Liver (tissue), 9 donors: ENCODE measurements around the gene TBC1D13. TPM values are rescaled to one million over a fixed set of nuclear protein-coding genes. Genes with fewer than 3 reads are reported as not detected.

Experiments used
- DNase-seq: peaks from one replicate; pipeline ENCODE4 v3.0.0-alpha.2; 2017; ENCODE audit warnings: low spot score
- H3K27ac ChIP-seq, 2 donors: one replicate each; pipeline ENCODE4 v1.7.0; 2013; ENCODE audit warnings: inconsistent platforms in 2 of 2, low read length in 2 of 2, control low read depth in 1 of 2, low read depth in 1 of 2, mild to moderate bottlenecking in 1 of 2
- H3K27me3 ChIP-seq, 4 donors: one replicate each; pipeline versions ENCODE4 v1.6.1 to v1.7.0; 2013; ENCODE audit warnings: low read length in 3 of 4, inconsistent platforms in 1 of 4, mild to moderate bottlenecking in 1 of 4, moderate library complexity in 1 of 4; ENCODE audit not compliant: control insufficient read depth in 4 of 4, insufficient read depth in 4 of 4
- H3K36me3 ChIP-seq, 4 donors: one replicate each; pipeline versions ENCODE4 v1.6.1 to v1.7.0; 2013; ENCODE audit warnings: low read length in 3 of 4, mild to moderate bottlenecking in 3 of 4, low read depth in 1 of 4, moderate library complexity in 1 of 4; ENCODE audit not compliant: control insufficient read depth in 4 of 4, insufficient read depth in 3 of 4
- H3K4me1 ChIP-seq, 4 donors: one replicate each; pipeline versions ENCODE4 v1.6.1 to v1.7.0; 2013; ENCODE audit warnings: low read length in 3 of 4, mild to moderate bottlenecking in 3 of 4, moderate library complexity in 1 of 4; ENCODE audit not compliant: control insufficient read depth in 4 of 4, insufficient read depth in 4 of 4
- H3K4me3 ChIP-seq, 3 donors: one replicate each; pipeline versions ENCODE4 v1.6.1 to v1.7.0; 2013; ENCODE audit warnings: low read length in 3 of 3, control low read depth in 1 of 3, low read depth in 1 of 3, mild to moderate bottlenecking in 1 of 3
- H3K9ac ChIP-seq, 2 donors: one replicate each; pipeline ENCODE4 v1.7.0; 2013; ENCODE audit warnings: low read length in 2 of 2, mild to moderate bottlenecking in 2 of 2, moderate library complexity in 2 of 2, control low read depth in 1 of 2, low read depth in 1 of 2
- H3K9me3 ChIP-seq, 4 donors: one replicate each; pipeline versions ENCODE4 v1.6.1 to v1.7.0; 2013; ENCODE audit warnings: low read length in 3 of 4; ENCODE audit not compliant: control insufficient read depth in 4 of 4
- ATF3 ChIP-seq: IDR thresholded peaks from 2 replicates; pipeline ENCODE4 v1.6.1; 2016; ENCODE audit warnings: antibody characterized with exemption
- CTCF ChIP-seq: fragments of 150-350 bp; IDR thresholded peaks from 2 replicates; pipeline ENCODE4 v1.5.1; 2017; ENCODE audit warnings: improper control_type of control experiment, low read depth, low read length; ENCODE audit not compliant: missing input control
- EGR1 ChIP-seq, 2 donors: IDR thresholded peaks; 2 replicates each; pipeline ENCODE4 v1.6.1; 2016 to 2018; ENCODE audit warnings: antibody characterized with exemption in 2 of 2, low read depth in 2 of 2
- FOXA1 ChIP-seq: IDR thresholded peaks from 2 replicates; pipeline ENCODE4 v1.6.1; 2016; ENCODE audit warnings: antibody characterized with exemption
- FOXA2 ChIP-seq: IDR thresholded peaks from 2 replicates; pipeline ENCODE4 v1.6.1; 2016; ENCODE audit warnings: antibody characterized with exemption
- GABPA ChIP-seq, 2 donors: IDR thresholded peaks in 1 of 2; conservative IDR thresholded peaks in 1 of 2; 2 replicates each; pipeline ENCODE4 v1.6.1; 2016; ENCODE audit warnings: antibody characterized with exemption in 2 of 2, mild to moderate bottlenecking in 1 of 2, moderate library complexity in 1 of 2
- HNF4A ChIP-seq, 2 donors: conservative IDR thresholded peaks; 2 replicates each; pipeline ENCODE4 v1.6.1; 2016; ENCODE audit warnings: antibody characterized with exemption in 2 of 2, mild to moderate bottlenecking in 2 of 2
- JUND ChIP-seq, 2 donors: IDR thresholded peaks; 2 replicates each; pipeline ENCODE4 v1.6.1; 2016; ENCODE audit warnings: antibody characterized with exemption in 2 of 2
- MAX ChIP-seq: IDR thresholded peaks from 2 replicates; pipeline ENCODE4 v1.6.1; 2016; ENCODE audit warnings: antibody characterized with exemption
- NR2F2 ChIP-seq: IDR thresholded peaks from 2 replicates; pipeline ENCODE4 v1.6.1; 2016; ENCODE audit warnings: antibody characterized with exemption
- RAD21 ChIP-seq, 2 donors: IDR thresholded peaks; 2 replicates each; pipeline ENCODE4 v1.6.1; 2016; ENCODE audit warnings: antibody characterized with exemption in 2 of 2, mild to moderate bottlenecking in 2 of 2
- REST ChIP-seq: IDR thresholded peaks from 2 replicates; pipeline ENCODE4 v1.6.1; 2016; ENCODE audit warnings: antibody characterized with exemption, mild to moderate bottlenecking
- RXRA ChIP-seq, 2 donors: IDR thresholded peaks; 2 replicates each; pipeline ENCODE4 v1.6.1; 2017 to 2018; ENCODE audit warnings: antibody characterized with exemption in 2 of 2, mild to moderate bottlenecking in 1 of 2
- SP1 ChIP-seq: IDR thresholded peaks from 2 replicates; pipeline ENCODE4 v1.6.1; 2018; ENCODE audit warnings: antibody characterized with exemption, mild to moderate bottlenecking
- TAF1 ChIP-seq: conservative IDR thresholded peaks from 2 replicates; pipeline ENCODE4 v1.6.1; 2016; ENCODE audit warnings: antibody characterized with exemption, mild to moderate bottlenecking
- YY1 ChIP-seq: IDR thresholded peaks from 2 replicates; pipeline ENCODE4 v1.6.1; 2016; ENCODE audit warnings: antibody characterized with exemption, mild to moderate bottlenecking
- ZBTB33 ChIP-seq: IDR thresholded peaks from 2 replicates; pipeline ENCODE4 v1.6.1; 2016; ENCODE audit warnings: antibody characterized with exemption
- WGBS: extraction: QIAGEN DNeasy Blood & Tissue Kit; methylation state at CpG from one replicate; pipeline ENCODE4 v1.1.7; 2013; 5-methylcytosine and 5-hydroxymethylcytosine counted together
- polyA plus RNA-seq, 2 donors: library from polyadenylated mRNA; stranded (reverse) in 1 of 2; unstranded in 1 of 2; fragments of 200-250 nt in 1 of 2; fragments of >200 nt in 1 of 2; fragmentation: Nextera tagmentation in 1 of 2; extraction: Ambion mirVana in 1 of 2; gene quantifications; one replicate each; pipeline versions ENCODE4 v1.2.1 to v1.2.3, GENCODE V29; 2013 to 2015
- total RNA-seq, 2 donors: library from RNA; depleted of rRNA; stranded (reverse); fragments of >200 nt; gene quantifications; one replicate each; pipeline ENCODE4 v1.2.3, GENCODE V29; 2014
- donor health status: healthy.
- donor health status: healthy.
- donor health status: healthy.
- donor health status: healthy.
- donor health status: healthy.

TBC1D13 gene
- total and polyA plus RNA-seq, 4 donors = 6.3 to 11.7 (median 8.0) TPM

- no peak overlapping the region for H3K27ac ChIP-seq
- no peak overlapping the region for H3K4me3 ChIP-seq
- TF ChIP-seq RAD21 (IDR thresholded peaks at IDR 0.05) (no peak), JUND (IDR thresholded peaks at IDR 0.05) (no peak), RXRA (IDR thresholded peaks at IDR 0.05) (no peak), SP1 (no peak), YY1 (no peak), MAX (no peak), FOXA1 (no peak), ATF3 (no peak), CTCF (no peak), EGR1 (IDR thresholded peaks at IDR 0.05; ENCODE audit: low read depth in 2 of 2) (no peak), HNF4A (conservative IDR thresholded peaks at IDR 0.05) (no peak), FOXA2 (no peak), NR2F2 (no peak), TAF1 (no peak), REST (no peak), ZBTB33 (no peak)
- H3K27me3 ChIP-seq = no peaks in the 10 kb centered on the region
- peaks cover 0 to 6% (median under 1%) of the 10 kb centered on the region in 4 donors for H3K4me1 ChIP-seq
- 100% methylated on average over 1 of the region's 1 CpG for WGBS
- H3K9ac ChIP-seq = no peak overlapping the region
- H3K36me3 ChIP-seq = no peaks in the 10 kb centered on the region
- peaks cover 0 to 3% (median 0%) of the 10 kb centered on the region in 4 donors for H3K9me3 ChIP-seq
- no peak for DNase-seq
Measured at GRCh38 chr9:128782669-128783068, 4.4 kb upstream of the TBC1D13 start.

GRCh38 chr9:128785427-128785826 lies 1.6 kb upstream of the TBC1D13 start:
- no peak for TF ChIP-seq FOXA1
- TF ChIP-seq TAF1 = no peak
- no peak for TF ChIP-seq SP1
- no peak for TF ChIP-seq EGR1 (IDR thresholded peaks at IDR 0.05; ENCODE audit: low read depth in 2 of 2)
- no peak for TF ChIP-seq NR2F2
- TF ChIP-seq REST = no peak
- TF ChIP-seq ZBTB33 = no peak
- TF ChIP-seq YY1 = no peak
- no peak for TF ChIP-seq GABPA (IDR thresholded peaks at IDR 0.05 in 1 of 2, conservative IDR thresholded peaks at IDR 0.05 in 1 of 2)
- TF ChIP-seq FOXA2 = no peak
- 94% methylated on average over 6 of the region's 6 CpGs for WGBS
- peaks cover 3 to 18% (median 12%) of the 10 kb centered on the region in 4 donors for H3K4me1 ChIP-seq

More at GRCh38 chr9:128785427-128785826, 1.6 kb upstream of the TBC1D13 start:
- Histone ChIP-seq H3K9ac (no peak overlapping the region), H3K4me3 (no peak overlapping the region), H3K27ac (no peak overlapping the region), H3K9me3 (peaks cover 0 to 3% (median 0%) of the 10 kb centered on the region in 4 donors), H3K36me3 (no peaks in the 10 kb centered on the region), H3K27me3 (no peaks in the 10 kb centered on the region)
- no peak for DNase-seq
